SK-N-DZ (cell line): ENCODE measurements around the gene SPON1.
"Not testable (repeated sequence)": the region's sequence is repeated elsewhere in the genome, so short reads cannot be mapped to it uniquely, and the experiment has no call there.

Experiments used
- DNase-seq: peaks from one replicate; pipeline ENCODE4 v3.0.0-alpha.2; 2015; ENCODE audit warnings: low spot score

SPON1 gene

GRCh38 chr11:14269692-14270573 lies 307.4 kb downstream of the SPON1 start:
- DNase-seq, result no peak

GRCh38 chr11:14270690-14271542 lies 308.4 kb downstream of the SPON1 start:
- DNase-seq, result no peak

GRCh38 chr11:14273895-14274294 lies 311.4 kb downstream of the SPON1 start:
- DNase-seq, result no peak

- DNase-seq, result no peak
Observed at GRCh38 chr11:14275076-14275475, 312.6 kb downstream of the SPON1 start.

GRCh38 chr11:14278869-14279268 lies 316.3 kb downstream of the SPON1 start:
- not testable (repeated sequence) for DNase-seq

- DNase-seq, result no peak
Observed at GRCh38 chr11:14288189-14288935, 325.8 kb downstream of the SPON1 start.

- DNase-seq, result no peak
Observed at GRCh38 chr11:14290422-14290821, 327.9 kb downstream of the SPON1 start.

GRCh38 chr11:14299921-14300320 lies 337.4 kb downstream of the SPON1 start:
- DNase-seq, result no peak

- DNase-seq, result peak; percentile 63
Observed at GRCh38 chr11:14300661-14301304, 338.3 kb downstream of the SPON1 start.

- DNase-seq, result no peak
Observed at GRCh38 chr11:14304601-14305000, 342.1 kb downstream of the SPON1 start.

- no peak for DNase-seq
Observed at GRCh38 chr11:14305649-14306048, 343.1 kb downstream of the SPON1 start.

GRCh38 chr11:14306481-14306880 lies 344.0 kb downstream of the SPON1 start:
- no peak for DNase-seq

- DNase-seq, result peak; percentile 42
Observed at GRCh38 chr11:14308114-14308896, 345.8 kb downstream of the SPON1 start.

- no peak for DNase-seq
Observed at GRCh38 chr11:14308897-14309387, 346.4 kb downstream of the SPON1 start.

- DNase-seq, result no peak
Observed at GRCh38 chr11:14309425-14310192, 347.1 kb downstream of the SPON1 start.

- no peak for DNase-seq
Observed at GRCh38 chr11:14310679-14311078, 348.2 kb downstream of the SPON1 start.

- DNase-seq, result no peak
Observed at GRCh38 chr11:14312736-14313438, 350.4 kb downstream of the SPON1 start.

- DNase-seq, result no peak
Observed at GRCh38 chr11:14314127-14314526, 351.6 kb downstream of the SPON1 start.

GRCh38 chr11:14315130-14315529 lies 352.6 kb downstream of the SPON1 start:
- no peak for DNase-seq
